K562 (cell line): ENCODE measurements around the gene SCN1A. TPM values are rescaled to one million over a fixed set of nuclear protein-coding genes. Genes with fewer than 3 reads are reported as not detected.

Experiments used
- ATAC-seq: fragments of 200-7000 bp; cut with Tn5 transposase; 3 replicates; pipeline ENCODE4 v1.9.1; 2020; ENCODE audit warnings: moderate library complexity
- BruUV-seq: library from RNA; stranded (reverse); fragments of 400-500 nt; replicated peaks from 2 replicates; lab custom pipeline; 2021; lab: Mats Ljungman, UMichigan
- CTCF ChIA-PET: fragments of 300-600 bp; formaldehyde crosslinking; extraction: SDS; loops from one replicate; lab custom pipeline; 2021; ENCODE audit warnings: low intra/inter-chr PET ratio; lab: Yijun Ruan, JAX
- POLR2A ChIA-PET: fragments of 300-600, 350-650 bp; sonication (Branson Sonifier 250); formaldehyde crosslinking; extraction: SDS; loops from one replicate; lab custom pipeline; 2021; ENCODE audit warnings: antibody characterized with exemption, inconsistent platforms; lab: Yijun Ruan, JAX
- DNase-seq, 4 experiments: peaks; one replicate each; pipeline versions ENCODE4 v3.0.0 to v3.0.0-alpha.2; 2011 to 2018; ENCODE audit warnings: low spot score in 3 of 4, mixed read lengths in 3 of 4; ENCODE audit errors: extremely low read depth in 1 of 4
- FAIRE-seq: peaks from 2 replicates; lab custom pipeline; 2011; peaks lifted over from hg19 to GRCh38; lab: Jason Lieb, UNC
- H2AFZ ChIP-seq: 2 replicates; pipeline ENCODE4 v1.6.0; 2011; ENCODE audit warnings: low read depth, low read length, control low read depth, inconsistent platforms
- H3K27ac ChIP-seq: fragments of 200-600 bp; 3 replicates; pipeline ENCODE4 v1.8.0; 2011; ENCODE audit warnings: low read depth, mild to moderate bottlenecking, control low read depth, inconsistent platforms, low read length, moderate library complexity, mixed read lengths; ENCODE audit errors: extremely low read depth
- H3K27me3 ChIP-seq, 2 experiments: fragments of 300-600 bp in 1 of 2; 2 replicates in 1 of 2; 3 replicates in 1 of 2; pipeline versions ENCODE4 v1.6.0 to v1.8.0; 2011; ENCODE audit warnings: inconsistent platforms in 2 of 2, low read length in 2 of 2, mild to moderate bottlenecking in 1 of 2, mixed read lengths in 1 of 2, moderate library complexity in 1 of 2; ENCODE audit not compliant: control insufficient read depth in 2 of 2, insufficient read depth in 2 of 2
- H3K36me3 ChIP-seq: fragments of 300-600 bp; 3 replicates; pipeline ENCODE4 v1.8.0; 2011; ENCODE audit warnings: mild to moderate bottlenecking, low read length, inconsistent platforms; ENCODE audit not compliant: control insufficient read depth, insufficient read depth
- H3K4me1 ChIP-seq, 2 experiments: fragments of 200-600 bp in 1 of 2; replicated peaks in 1 of 2; 2 replicates in 1 of 2; 3 replicates in 1 of 2; pipeline versions ENCODE4 v1.5.1 to v1.8.0; 2011; ENCODE audit warnings: inconsistent platforms in 2 of 2, low read length in 2 of 2, mild to moderate bottlenecking in 1 of 2, mixed read lengths in 1 of 2, moderate library complexity in 1 of 2; ENCODE audit not compliant: control insufficient read depth in 2 of 2, insufficient read depth in 2 of 2
- H3K4me2 ChIP-seq: 2 replicates; pipeline ENCODE4 v1.6.1; 2011; ENCODE audit warnings: low read length, control low read depth, inconsistent platforms, mixed read lengths; ENCODE audit not compliant: insufficient read depth
- H3K4me3 ChIP-seq: fragments of 200-600 bp; sonication (generic), shearing (Covaris generic); 2 replicates; pipeline ENCODE4 v1.5.1; 2016; ENCODE audit warnings: control low read depth, inconsistent platforms
- H3K79me2 ChIP-seq: fragments of 200-600 bp; 3 replicates; pipeline ENCODE4 v1.8.0; 2011; ENCODE audit warnings: low read length, inconsistent platforms; ENCODE audit not compliant: control insufficient read depth, insufficient read depth
- H3K9ac ChIP-seq, 2 experiments: 2 replicates each; pipeline versions ENCODE4 v1.6.0 to v1.6.1; 2011; ENCODE audit warnings: low read depth in 2 of 2, low read length in 2 of 2, control low read depth in 1 of 2, inconsistent platforms in 1 of 2, mild to moderate bottlenecking in 1 of 2, mixed read lengths in 1 of 2; ENCODE audit not compliant: insufficient read depth in 1 of 2
- H3K9me1 ChIP-seq: one replicate; pipeline ENCODE4 v1.6.0; 2011; ENCODE audit warnings: inconsistent platforms, mild to moderate bottlenecking, low read length, moderate library complexity; ENCODE audit not compliant: control insufficient read depth, insufficient read depth
- H3K9me3 ChIP-seq: replicated peaks from 2 replicates; pipeline ENCODE4 v1.5.1; 2011; ENCODE audit warnings: low read depth, low read length, inconsistent platforms; ENCODE audit not compliant: control insufficient read depth, insufficient read depth
- H4K20me1 ChIP-seq: replicated peaks from 2 replicates; pipeline ENCODE4 v1.6.1; 2011; ENCODE audit warnings: low read length, inconsistent platforms, mixed read lengths; ENCODE audit not compliant: control insufficient read depth, insufficient read depth
- ARID3B ChIP-seq: fragments of 250-450 bp; sonication (Bioruptor Pico); IDR thresholded peaks from 2 replicates; pipeline ENCODE4 v1.4.0; 2020; ENCODE audit warnings: borderline replicate concordance
- HDAC2 ChIP-seq: fragments of 450-650 bp; IDR thresholded peaks from 2 replicates; pipeline ENCODE4 v1.6.1; 2016; ENCODE audit warnings: mild to moderate bottlenecking
- HIVEP1 ChIP-seq: fragments of 250-450 bp; sonication (Bioruptor Pico); IDR thresholded peaks from 2 replicates; pipeline ENCODE4 v1.4.0; 2020; ENCODE audit warnings: mild to moderate bottlenecking
- LARP7 ChIP-seq: fragments of 450-650 bp; IDR thresholded peaks from 2 replicates; pipeline ENCODE4 v1.6.1; 2016
- SRSF9 ChIP-seq: fragments of 200-400 bp; formaldehyde crosslinking; IDR thresholded peaks from 2 replicates; pipeline ENCODE4 v1.6.1; 2017; ENCODE audit warnings: low read depth, low read length, borderline replicate concordance
- TGIF2 ChIP-seq: sonication (generic); formaldehyde crosslinking; IDR thresholded peaks from 2 replicates; pipeline ENCODE4 v1.8.1; 2022; ENCODE audit warnings: mild to moderate bottlenecking, missing genetic modification reagents, moderate library complexity
- ZFP36 ChIP-seq: fragments of 150-350 bp; IDR thresholded peaks from 2 replicates; pipeline ENCODE4 v1.6.1; 2018; ENCODE audit warnings: low read length, low read depth; ENCODE audit not compliant: partially characterized antibody
- ZNF133 ChIP-seq: fragments of 250-450 bp; sonication (Bioruptor Pico); IDR thresholded peaks from 2 replicates; pipeline ENCODE4 v1.4.0; 2020; ENCODE audit warnings: mild to moderate bottlenecking
- ZNF444 ChIP-seq: fragments of 250-450 bp; sonication (Bioruptor Pico); IDR thresholded peaks from 2 replicates; pipeline ENCODE4 v1.4.0; 2020; ENCODE audit warnings: mild to moderate bottlenecking, moderate library complexity
- WGBS: fragments of 100-300 bp; shearing (Covaris generic); methylation state at CpG from one replicate; pipeline ENCODE4 v1.1.6; 2016; ENCODE audit warnings: low coverage, mixed read lengths; ENCODE audit not compliant: insufficient coverage; ENCODE audit errors: missing lambda C conversion rate; 5-methylcytosine and 5-hydroxymethylcytosine counted together
- in situ Hi-C: fragments of 300-500 bp; cut with MboI; formaldehyde crosslinking; loops from 4 replicates; pipeline ENCODE4 v1.15.0; 2018; ENCODE audit warnings: inconsistent platforms, mixed read lengths
- intact Hi-C: fragments of 100-400 bp; cut with micrococcal nuclease; formaldehyde crosslinking; loops from 2 replicates; pipeline ENCODE4 v1.14.2; 2022
- polyA plus RNA-seq, 8 experiments: library from polyadenylated mRNA; depleted of rRNA in 4 of 8; stranded (reverse) in 5 of 8; unstranded in 3 of 8; fragments of >200 nt; fragmentation: Nextera tagmentation in 2 of 8; fragmentation: Illumina TruSeq in 1 of 8; extraction: Ambion mirVana in 2 of 8; extraction: Trizol in 1 of 8; gene quantifications; 2 replicates each; pipeline versions ENCODE4 v1.2.1 to v1.2.3, GENCODE V29; 2011 to 2014; ENCODE audit warnings: inconsistent platforms in 1 of 8, missing spikeins in 1 of 8
- total RNA-seq, 7 experiments: library from RNA; depleted of rRNA in 6 of 7; stranded (reverse); fragments of >200 nt in 6 of 7; fragmentation: Illumina TruSeq in 2 of 7; extraction: Trizol in 2 of 7; gene quantifications; 2 replicates each; pipeline versions ENCODE4 v1.2.1 to v1.2.3, GENCODE V29; 2011 to 2021; ENCODE audit warnings: low replicate concordance in 1 of 7

Gene SCN1A
- total and polyA plus RNA-seq, 9 of the 15 experiments (the other 6 are each of a cell fraction or from before 2014, with no cell fraction given), result not detected

- BruUV-seq, result no TSS peak
- no peak for FAIRE-seq
- Histone ChIP-seq H3K9ac (no peak overlapping the region), H3K36me3 (no peaks in the 10 kb centered on the region), H3K79me2 (no peaks in the 10 kb centered on the region), H3K4me1 (no peaks in the 10 kb centered on the region), H3K9me3 (no peaks in the 10 kb centered on the region), H4K20me1 (no peaks in the 10 kb centered on the region), H2AFZ (peak overlapping the region; percentile 17; the same call in 1 of the 2 replicates), H3K27ac (no peak overlapping the region), H3K9me1 (no peaks in the 10 kb centered on the region), H3K27me3 (no peaks in the 10 kb centered on the region), H3K4me2 (no peak overlapping the region), H3K4me3 (no peak overlapping the region)
- intact Hi-C loops, result no loop called here
- in situ Hi-C loops, result no loop called here
- DNase-seq, result no peak
- TF ChIP-seq LARP7, result no peak
- TF ChIP-seq TGIF2 (CRISPR knock-in tag), result no peak
- no peak for TF ChIP-seq SRSF9
- no peak for TF ChIP-seq ZNF444 (CRISPR knock-in tag)
- TF ChIP-seq HIVEP1 (CRISPR knock-in tag), result no peak
- TF ChIP-seq ZFP36, result no peak
- no peak for TF ChIP-seq ZNF133 (CRISPR knock-in tag)
- no peak for TF ChIP-seq ARID3B
- no peak for TF ChIP-seq HDAC2
- ChIA-PET POLR2A (interaction anchor here (1.0 kb wide), 1 partner anchor 14 kb away, joined by 4 read pairs; no protein-coding TSS in a partner anchor), CTCF (no interaction called here)
- WGBS, result 2% methylated on average over 2 of the region's 2 CpGs
- no peak for ATAC-seq
Measured at GRCh38 chr2:166140932-166141331, 13.1 kb upstream of the SCN1A start.
